Kidney epithelial cell (primary cell): Measurements from ENCODE around the gene MCAT. TPM values are rescaled to one million over a fixed set of nuclear protein-coding genes. Genes with fewer than 3 reads are reported as not detected.

Source experiments
- DNase-seq: peaks from one replicate; pipeline ENCODE4 v3.0.0-alpha.2; 2010; ENCODE audit warnings: low read depth
- H3K27me3 ChIP-seq: 2 replicates; pipeline ENCODE4 v1.6.0; 2011; ENCODE audit warnings: low read length; ENCODE audit not compliant: control insufficient read depth, insufficient read depth
- H3K36me3 ChIP-seq: 2 replicates; pipeline ENCODE4 v1.5.1; 2011; ENCODE audit warnings: low read length; ENCODE audit not compliant: control insufficient read depth, insufficient read depth
- H3K4me3 ChIP-seq: 2 replicates; pipeline ENCODE4 v1.5.1; 2011; ENCODE audit warnings: low read depth, mild to moderate bottlenecking, control low read depth, low read length
- total RNA-seq: library from RNA; depleted of rRNA; stranded (reverse); fragments of >200 nt; gene quantifications from 2 replicates; pipeline ENCODE4 v1.2.3, GENCODE V29; 2015
- TF ChIP-seq, protein P1 (sequence below): IDR thresholded peaks from 2 replicates; pipeline ENCODE4 v1.5.1; 2011; ENCODE audit warnings: mild to moderate bottlenecking, moderate library complexity, low read length, control low read depth, inconsistent platforms; ENCODE audit not compliant: insufficient read depth, poor library complexity, severe bottlenecking

MCAT gene
- total RNA-seq, 1 donor from 2014 or later: 32.8 TPM

DNA sequence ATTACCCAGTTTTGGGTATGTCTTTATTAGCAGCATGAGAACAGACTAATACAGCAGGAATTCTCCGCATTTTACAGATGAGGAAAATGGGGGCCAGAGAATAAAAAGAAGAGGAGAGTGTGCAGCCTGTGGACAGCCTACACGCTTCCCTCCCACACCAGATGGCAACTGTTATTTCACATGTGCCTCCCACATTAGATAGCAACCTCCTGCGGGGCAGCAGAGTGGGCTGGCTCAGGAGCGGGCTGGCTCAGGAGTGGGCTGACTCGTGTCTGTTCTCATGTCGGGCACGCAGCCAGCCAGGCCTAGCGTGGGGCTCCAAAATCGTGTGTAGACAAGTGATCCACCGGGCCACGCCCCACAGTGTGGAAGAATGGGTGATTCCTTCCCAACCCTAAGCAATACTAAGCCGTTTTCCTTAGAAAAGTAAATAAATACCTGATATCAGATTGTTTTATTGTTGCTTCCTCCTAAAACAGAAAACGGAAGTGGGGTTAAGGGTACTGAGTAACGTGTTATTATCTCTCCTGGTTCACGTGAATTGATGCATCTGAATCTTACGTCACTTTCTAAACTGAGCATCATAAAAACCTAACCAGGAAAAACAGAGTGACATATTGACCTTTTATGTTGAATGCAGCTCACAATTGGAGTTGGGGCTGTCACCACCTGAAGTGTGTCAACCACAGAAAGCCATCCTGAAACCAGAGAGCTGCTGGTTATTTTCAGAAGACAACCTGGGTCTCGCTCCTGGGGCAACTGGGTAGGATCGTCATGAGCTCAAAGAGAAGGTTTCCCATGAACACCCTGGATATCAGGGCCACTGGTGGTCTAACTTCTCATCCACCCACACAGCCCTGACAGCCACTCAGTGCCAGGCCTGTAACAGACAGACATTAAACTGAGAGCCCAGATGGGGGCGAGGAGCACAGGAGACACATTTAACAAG lies 57.3 kb downstream of the MCAT start:
- no peaks in the 10 kb centered on the region for H3K27me3 ChIP-seq
- DNase-seq: no peak
- H3K36me3 ChIP-seq: no peaks in the 10 kb centered on the region
- no peak overlapping the region for H3K4me3 ChIP-seq
- TF ChIP-seq, protein P1, sequence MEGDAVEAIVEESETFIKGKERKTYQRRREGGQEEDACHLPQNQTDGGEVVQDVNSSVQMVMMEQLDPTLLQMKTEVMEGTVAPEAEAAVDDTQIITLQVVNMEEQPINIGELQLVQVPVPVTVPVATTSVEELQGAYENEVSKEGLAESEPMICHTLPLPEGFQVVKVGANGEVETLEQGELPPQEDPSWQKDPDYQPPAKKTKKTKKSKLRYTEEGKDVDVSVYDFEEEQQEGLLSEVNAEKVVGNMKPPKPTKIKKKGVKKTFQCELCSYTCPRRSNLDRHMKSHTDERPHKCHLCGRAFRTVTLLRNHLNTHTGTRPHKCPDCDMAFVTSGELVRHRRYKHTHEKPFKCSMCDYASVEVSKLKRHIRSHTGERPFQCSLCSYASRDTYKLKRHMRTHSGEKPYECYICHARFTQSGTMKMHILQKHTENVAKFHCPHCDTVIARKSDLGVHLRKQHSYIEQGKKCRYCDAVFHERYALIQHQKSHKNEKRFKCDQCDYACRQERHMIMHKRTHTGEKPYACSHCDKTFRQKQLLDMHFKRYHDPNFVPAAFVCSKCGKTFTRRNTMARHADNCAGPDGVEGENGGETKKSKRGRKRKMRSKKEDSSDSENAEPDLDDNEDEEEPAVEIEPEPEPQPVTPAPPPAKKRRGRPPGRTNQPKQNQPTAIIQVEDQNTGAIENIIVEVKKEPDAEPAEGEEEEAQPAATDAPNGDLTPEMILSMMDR: no peak

Other genes starting within 250 kb of the MCAT start
- 62.9 and 72.2 TPM in 2 replicates for gene PACSIN2, start 128.2 kb downstream of the MCAT start, total RNA-seq
- 13.2 and 14.8 TPM in 2 replicates for gene TTLL1, start 54.0 kb downstream of the MCAT start, total RNA-seq
- 28.5 and 31.3 TPM in 2 replicates for gene BIK, start 32.6 kb downstream of the MCAT start, total RNA-seq
- gene TSPO, start 8.2 kb upstream of the MCAT start, total RNA-seq: 394 and 515 TPM in 2 replicates
- gene TTLL12, start 43.7 kb upstream of the MCAT start, total RNA-seq: 46.2 and 55.1 TPM in 2 replicates
- 0.04 and 0.82 TPM in 2 replicates for gene SCUBE1, start 200.0 kb upstream of the MCAT start, total RNA-seq